CD14-positive monocyte (primary cell): Measurements from ENCODE around the gene SHTN1. TPM values are rescaled to one million over a fixed set of nuclear protein-coding genes. Genes with fewer than 3 reads are reported as not detected.

ENCODE experiments used
- DNase-seq, 3 donors: peaks; one replicate each; pipeline ENCODE4 v3.0.0-alpha.2; 2011 to 2022
- H2AFZ ChIP-seq: 2 replicates; pipeline ENCODE4 v1.6.0; 2012; ENCODE audit warnings: mild to moderate bottlenecking, low read depth, low read length, inconsistent platforms; ENCODE audit not compliant: insufficient read depth, poor library complexity, severe bottlenecking
- H3K27ac ChIP-seq, 2 donors: 1 replicate in 1 of 2; 2 replicates in 1 of 2; pipeline ENCODE4 v1.5.1; 2012 to 2013; ENCODE audit warnings: low read length in 2 of 2, control low read depth in 1 of 2, inconsistent platforms in 1 of 2, low read depth in 1 of 2, mild to moderate bottlenecking in 1 of 2
- H3K27me3 ChIP-seq, 2 donors: one replicate each; pipeline versions ENCODE4 v1.6.0 to v1.6.1; 2011 to 2013; ENCODE audit warnings: low read length in 2 of 2; ENCODE audit not compliant: control insufficient read depth in 2 of 2, insufficient read depth in 2 of 2
- H3K36me3 ChIP-seq, 2 donors: replicated peaks in 1 of 2; 1 replicate in 1 of 2; 2 replicates in 1 of 2; pipeline versions ENCODE4 v1.5.1 to v1.6.1; 2012 to 2013; ENCODE audit warnings: low read length in 2 of 2, control low read depth in 1 of 2, inconsistent platforms in 1 of 2, mild to moderate bottlenecking in 1 of 2; ENCODE audit not compliant: insufficient read depth in 2 of 2, control insufficient read depth in 1 of 2
- H3K4me1 ChIP-seq, 2 donors: 1 replicate in 1 of 2; 2 replicates in 1 of 2; pipeline versions ENCODE4 v1.5.1 to v1.6.1; 2012 to 2013; ENCODE audit warnings: low read length in 2 of 2, control low read depth in 1 of 2, inconsistent platforms in 1 of 2, mild to moderate bottlenecking in 1 of 2, moderate library complexity in 1 of 2; ENCODE audit not compliant: insufficient read depth in 2 of 2, control insufficient read depth in 1 of 2
- H3K4me2 ChIP-seq: replicated peaks from 2 replicates; pipeline ENCODE3; 2012; ENCODE audit warnings: low read length, moderate library complexity, mild to moderate bottlenecking; ENCODE audit not compliant: poor library complexity, severe bottlenecking; ENCODE audit errors: extremely low read depth
- H3K4me3 ChIP-seq, 3 experiments: fragments of 200-600 bp in 1 of 3; sonication (generic) in 1 of 3; replicated peaks in 1 of 3; 1 replicate in 2 of 3; 2 replicates in 1 of 3; pipeline ENCODE4 v1.5.1; 2011 to 2013; ENCODE audit warnings: low read length in 3 of 3, mild to moderate bottlenecking in 3 of 3, control low read depth in 2 of 3, low read depth in 2 of 3, inconsistent platforms in 1 of 3, moderate library complexity in 1 of 3
- H3K79me2 ChIP-seq: 2 replicates; pipeline ENCODE4 v1.6.0; 2012; ENCODE audit warnings: mild to moderate bottlenecking, control low read depth, inconsistent platforms, low read length, moderate library complexity; ENCODE audit not compliant: insufficient read depth
- H3K9ac ChIP-seq: 2 replicates; pipeline ENCODE4 v1.6.0; 2017; ENCODE audit warnings: low read length, mild to moderate bottlenecking; ENCODE audit not compliant: insufficient read depth, poor library complexity, severe bottlenecking
- H3K9me3 ChIP-seq, 2 donors: replicated peaks in 1 of 2; 1 replicate in 1 of 2; 2 replicates in 1 of 2; pipeline versions ENCODE4 v1.5.1 to v1.6.1; 2012 to 2013; ENCODE audit warnings: low read length in 2 of 2, control low read depth in 1 of 2; ENCODE audit not compliant: control insufficient read depth in 1 of 2, insufficient read depth in 1 of 2
- H4K20me1 ChIP-seq: 2 replicates; pipeline ENCODE4 v1.6.0; 2012; ENCODE audit warnings: mild to moderate bottlenecking, low read length, control low read depth, moderate library complexity; ENCODE audit not compliant: insufficient read depth
- H3K27ac Mint-ChIP-seq, 7 donors: one replicate each; pipeline ENCODE4 v1.8.0; 2020; ENCODE audit warnings: mild to moderate bottlenecking in 7 of 7, mixed read lengths in 7 of 7, moderate library complexity in 6 of 7, inconsistent platforms in 2 of 7
- H3K27me3 Mint-ChIP-seq, 3 donors: one replicate each; pipeline ENCODE4 v1.8.0; 2021 to 2022; ENCODE audit warnings: low read depth in 3 of 3, mild to moderate bottlenecking in 3 of 3, mixed read lengths in 3 of 3, moderate library complexity in 3 of 3, inconsistent platforms in 1 of 3
- H3K36me3 Mint-ChIP-seq, 2 donors: one replicate each; pipeline ENCODE4 v1.8.0; 2020; ENCODE audit warnings: mixed read lengths in 2 of 2, inconsistent platforms in 1 of 2, mild to moderate bottlenecking in 1 of 2
- H3K4me1 Mint-ChIP-seq: one replicate; pipeline ENCODE4 v1.8.0; 2020; ENCODE audit warnings: mild to moderate bottlenecking, mixed read lengths
- H3K4me3 Mint-ChIP-seq, 2 donors: one replicate each; pipeline ENCODE4 v1.8.0; 2020; ENCODE audit warnings: mild to moderate bottlenecking in 2 of 2, mixed read lengths in 2 of 2, moderate library complexity in 1 of 2
- H3K9me3 Mint-ChIP-seq, 7 donors: one replicate each; pipeline ENCODE4 v1.8.0; 2020 to 2022; ENCODE audit warnings: mixed read lengths in 7 of 7, mild to moderate bottlenecking in 6 of 7, moderate library complexity in 6 of 7, inconsistent platforms in 2 of 7
- CTCF ChIP-seq: fragments of 200-600 bp; IDR thresholded peaks from one replicate; pipeline ENCODE4 v1.8.0; 2022; ENCODE audit warnings: antibody characterized with exemption, mild to moderate bottlenecking
- WGBS: methylation state at CpG from one replicate; pipeline ENCODE4 v1.1.5; 2013; ENCODE audit warnings: missing lambda C conversion rate; ENCODE audit not compliant: insufficient coverage; 5-methylcytosine and 5-hydroxymethylcytosine counted together
- intact Hi-C, 2 donors: fragments of 100-400 bp; cut with micrococcal nuclease; formaldehyde crosslinking; loops; one replicate each; pipeline versions ENCODE4 v1.15.0 to v1.15.1; 2023
- polyA plus RNA-seq, 3 donors: library from polyadenylated mRNA; depleted of rRNA in 1 of 3; unstranded in 2 of 3; stranded (reverse) in 1 of 3; fragments of 300-500 nt in 2 of 3; fragments of >200 nt in 1 of 3; fragmentation: Illumina TruSeq in 2 of 3; gene quantifications; 1 replicate in 2 of 3; 2 replicates in 1 of 3; pipeline ENCODE4 v1.2.3, GENCODE V29; 2012 to 2021

The SHTN1 gene
- polyA plus RNA-seq, 3 donors, result 14.4 to 22.6 (median 14.9) TPM

GRCh38 chr10:116919706-116920105 lies 85.3 kb downstream of the SHTN1 start:
- Histone ChIP-seq H3K9ac (no peak overlapping the region), H3K27me3 (no peaks in the 10 kb centered on the region), H3K4me3 (no peak overlapping the region), H3K79me2 (no peaks in the 10 kb centered on the region), H4K20me1 (no peaks in the 10 kb centered on the region), H3K9me3 (no peaks in the 10 kb centered on the region), H3K4me1 (peaks cover 0 to under 1% of the 10 kb centered on the region in 2 donors), H3K27ac (no peak overlapping the region), H2AFZ (no peak overlapping the region), H3K4me2 (no peak overlapping the region), H3K36me3 (peaks cover 53 to 92% of the 10 kb centered on the region in 2 donors)
- TF ChIP-seq CTCF, result no peak
- peaks cover 0 to 2% (median 0%) of the 10 kb centered on the region in 3 donors for H3K27me3 Mint-ChIP-seq
- no peak for DNase-seq
- H3K4me1 Mint-ChIP-seq, result peaks cover 7% of the 10 kb centered on the region
- H3K27ac Mint-ChIP-seq, result peak overlapping the region in 1 of 7 donors; percentile 56
- H3K4me3 Mint-ChIP-seq, result no peak overlapping the region
- peaks cover 57 to 74% of the 10 kb centered on the region in 2 donors for H3K36me3 Mint-ChIP-seq
- 100% methylated on average over 1 of the region's 2 CpGs for WGBS
- H3K9me3 Mint-ChIP-seq, result no peaks in the 10 kb centered on the region
- intact Hi-C loops, result no loop called here

GRCh38 chr10:116919164-116919563 lies 85.8 kb downstream of the SHTN1 start:
- H3K27ac ChIP-seq, result no peak overlapping the region
- no peaks in the 10 kb centered on the region for H3K27me3 ChIP-seq
- intact Hi-C loops, result no loop called here
- no peak for TF ChIP-seq CTCF
- peaks cover 0 to 2% (median 0%) of the 10 kb centered on the region in 3 donors for H3K27me3 Mint-ChIP-seq
- H3K9me3 ChIP-seq, result no peaks in the 10 kb centered on the region
- H4K20me1 ChIP-seq, result no peaks in the 10 kb centered on the region
- peaks cover 50 to 92% of the 10 kb centered on the region in 2 donors for H3K36me3 ChIP-seq
- no peak overlapping the region for H3K9ac ChIP-seq
- H3K36me3 Mint-ChIP-seq, result peaks cover 58 to 74% of the 10 kb centered on the region in 2 donors
- WGBS, result no CpG with 5 or more reads among the region's 2 CpGs
- no peak overlapping the region for H3K4me2 ChIP-seq
- H3K27ac Mint-ChIP-seq, result no peak overlapping the region
- H3K4me3 ChIP-seq, result no peak overlapping the region
- peaks cover 2 to 4% of the 10 kb centered on the region in 2 donors for H3K4me1 ChIP-seq
- no peak overlapping the region for H3K4me3 Mint-ChIP-seq
- H3K9me3 Mint-ChIP-seq, result peaks cover 0 to 2% (median 0%) of the 10 kb centered on the region in 7 donors
- no peak overlapping the region for H2AFZ ChIP-seq
- H3K79me2 ChIP-seq, result no peaks in the 10 kb centered on the region
- H3K4me1 Mint-ChIP-seq, result peaks cover 11% of the 10 kb centered on the region
- no peak for DNase-seq
